ENCODE measurements around the gene CACNA1C. TPM values are rescaled to one million over a fixed set of nuclear protein-coding genes. Genes with fewer than 3 reads are reported as not detected.

The CACNA1C gene
- total and polyA plus RNA-seq, 10 of the 15 experiments (the other 5 are each of a cell fraction or from before 2014, with no cell fraction given): under 0.01 to 0.15 (median 0.09) TPM; not detected in 5

- no peak for TF ChIP-seq E2F8 (IDR thresholded peaks at IDR 0.05; ENCODE audit: low read depth, partially characterized antibody)
- no peak for TF ChIP-seq KAT2A (conservative IDR thresholded peaks at IDR 0.05; ENCODE audit: control insufficient read depth, low read depth, low read length)
- TF ChIP-seq PAX5 (IDR thresholded peaks at IDR 0.05; ENCODE audit: borderline replicate concordance, low read depth, low read length): no peak
- TF ChIP-seq BRCA1 (IDR thresholded peaks at IDR 0.05; ENCODE audit: low read depth, low read length): no peak
- TF ChIP-seq MEF2B (IDR thresholded peaks at IDR 0.05; ENCODE audit: partially characterized antibody, poor library complexity, severe bottlenecking): no peak
- TF ChIP-seq ZBED1 (IDR thresholded peaks at IDR 0.05; ENCODE audit: borderline replicate concordance): no peak
- TF ChIP-seq SMC3 (IDR thresholded peaks at IDR 0.05; ENCODE audit: borderline replicate concordance, low read length): no peak
- TF ChIP-seq, protein P1, sequence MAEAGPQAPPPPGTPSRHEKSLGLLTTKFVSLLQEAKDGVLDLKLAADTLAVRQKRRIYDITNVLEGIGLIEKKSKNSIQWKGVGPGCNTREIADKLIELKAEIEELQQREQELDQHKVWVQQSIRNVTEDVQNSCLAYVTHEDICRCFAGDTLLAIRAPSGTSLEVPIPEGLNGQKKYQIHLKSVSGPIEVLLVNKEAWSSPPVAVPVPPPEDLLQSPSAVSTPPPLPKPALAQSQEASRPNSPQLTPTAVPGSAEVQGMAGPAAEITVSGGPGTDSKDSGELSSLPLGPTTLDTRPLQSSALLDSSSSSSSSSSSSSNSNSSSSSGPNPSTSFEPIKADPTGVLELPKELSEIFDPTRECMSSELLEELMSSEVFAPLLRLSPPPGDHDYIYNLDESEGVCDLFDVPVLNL (IDR thresholded peaks at IDR 0.05; ENCODE audit: low read depth, low read length): no peak
- no peak for TF ChIP-seq SMARCA5 (IDR thresholded peaks at IDR 0.05)
- no peak for TF ChIP-seq PKNOX1 (IDR thresholded peaks at IDR 0.05)
- TF ChIP-seq, protein P2, sequence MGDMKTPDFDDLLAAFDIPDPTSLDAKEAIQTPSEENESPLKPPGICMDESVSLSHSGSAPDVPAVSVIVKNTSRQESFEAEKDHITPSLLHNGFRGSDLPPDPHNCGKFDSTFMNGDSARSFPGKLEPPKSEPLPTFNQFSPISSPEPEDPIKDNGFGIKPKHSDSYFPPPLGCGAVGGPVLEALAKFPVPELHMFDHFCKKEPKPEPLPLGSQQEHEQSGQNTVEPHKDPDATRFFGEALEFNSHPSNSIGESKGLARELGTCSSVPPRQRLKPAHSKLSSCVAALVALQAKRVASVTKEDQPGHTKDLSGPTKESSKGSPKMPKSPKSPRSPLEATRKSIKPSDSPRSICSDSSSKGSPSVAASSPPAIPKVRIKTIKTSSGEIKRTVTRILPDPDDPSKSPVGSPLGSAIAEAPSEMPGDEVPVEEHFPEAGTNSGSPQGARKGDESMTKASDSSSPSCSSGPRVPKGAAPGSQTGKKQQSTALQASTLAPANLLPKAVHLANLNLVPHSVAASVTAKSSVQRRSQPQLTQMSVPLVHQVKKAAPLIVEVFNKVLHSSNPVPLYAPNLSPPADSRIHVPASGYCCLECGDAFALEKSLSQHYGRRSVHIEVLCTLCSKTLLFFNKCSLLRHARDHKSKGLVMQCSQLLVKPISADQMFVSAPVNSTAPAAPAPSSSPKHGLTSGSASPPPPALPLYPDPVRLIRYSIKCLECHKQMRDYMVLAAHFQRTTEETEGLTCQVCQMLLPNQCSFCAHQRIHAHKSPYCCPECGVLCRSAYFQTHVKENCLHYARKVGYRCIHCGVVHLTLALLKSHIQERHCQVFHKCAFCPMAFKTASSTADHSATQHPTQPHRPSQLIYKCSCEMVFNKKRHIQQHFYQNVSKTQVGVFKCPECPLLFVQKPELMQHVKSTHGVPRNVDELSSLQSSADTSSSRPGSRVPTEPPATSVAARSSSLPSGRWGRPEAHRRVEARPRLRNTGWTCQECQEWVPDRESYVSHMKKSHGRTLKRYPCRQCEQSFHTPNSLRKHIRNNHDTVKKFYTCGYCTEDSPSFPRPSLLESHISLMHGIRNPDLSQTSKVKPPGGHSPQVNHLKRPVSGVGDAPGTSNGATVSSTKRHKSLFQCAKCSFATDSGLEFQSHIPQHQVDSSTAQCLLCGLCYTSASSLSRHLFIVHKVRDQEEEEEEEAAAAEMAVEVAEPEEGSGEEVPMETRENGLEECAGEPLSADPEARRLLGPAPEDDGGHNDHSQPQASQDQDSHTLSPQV (IDR thresholded peaks at IDR 0.05): no peak
- TF ChIP-seq CBX5 (IDR thresholded peaks at IDR 0.05; ENCODE audit: low read depth): no peak
Measured at GRCh38 chr12:2307550-2307949, 254.8 kb downstream of the CACNA1C start (continued).

Measured in GM12878 (cell line).